GM23338 (cell line): Measurements from ENCODE around the gene DOCK10. TPM values are rescaled to one million over a fixed set of nuclear protein-coding genes. Genes with fewer than 3 reads are reported as not detected.

Experiments used
- ATAC-seq: fragments of 200-7000 bp; cut with Tn5 transposase; 3 replicates; pipeline ENCODE4 v1.9.1; 2020
- DNase-seq: peaks from one replicate; pipeline ENCODE4 v3.0.0-alpha.2; 2015; ENCODE audit warnings: low spot score
- H2AFZ ChIP-seq: fragments of 200-600 bp; sonication (generic); 2 replicates; pipeline ENCODE4 v1.8.0; 2016; ENCODE audit warnings: antibody characterized with exemption, mild to moderate bottlenecking, moderate library complexity
- H3F3A ChIP-seq: fragments of 200-600 bp; sonication (generic); replicated peaks from 2 replicates; pipeline ENCODE4 v1.8.0; 2017; ENCODE audit warnings: antibody characterized with exemption, mixed run types, low read depth
- H3K27ac ChIP-seq: fragments of 200-600 bp; sonication (generic); 2 replicates; pipeline ENCODE4 v1.6.1; 2016; ENCODE audit warnings: low read depth
- H3K27me3 ChIP-seq: fragments of 200-600 bp; sonication (generic); 2 replicates; pipeline ENCODE4 v1.8.0; 2016; ENCODE audit warnings: mild to moderate bottlenecking, mixed run types, moderate library complexity; ENCODE audit not compliant: insufficient read depth
- H3K36me3 ChIP-seq: fragments of 200-600 bp; sonication (generic); 2 replicates; pipeline ENCODE4 v1.8.0; 2016; ENCODE audit warnings: mild to moderate bottlenecking; ENCODE audit not compliant: insufficient read depth
- H3K4me1 ChIP-seq: fragments of 200-600 bp; sonication (generic); 2 replicates; pipeline ENCODE4 v1.8.0; 2016; ENCODE audit warnings: mild to moderate bottlenecking, moderate library complexity; ENCODE audit not compliant: insufficient read depth
- H3K4me2 ChIP-seq: fragments of 200-600 bp; sonication (generic); 2 replicates; pipeline ENCODE4 v1.7.1; 2017; ENCODE audit warnings: mixed run types
- H3K4me3 ChIP-seq: fragments of 200-600 bp; sonication (generic); 2 replicates; pipeline ENCODE4 v1.6.1; 2016; ENCODE audit warnings: mixed run types
- H3K79me2 ChIP-seq: fragments of 200-600 bp; sonication (generic); replicated peaks from 2 replicates; pipeline ENCODE4 v1.8.0; 2017; ENCODE audit warnings: mild to moderate bottlenecking; ENCODE audit not compliant: insufficient read depth
- H3K9me2 ChIP-seq: fragments of 200-600 bp; sonication (generic); 2 replicates; pipeline ENCODE4 v1.8.0; 2017; ENCODE audit not compliant: insufficient read depth
- H4K20me1 ChIP-seq: fragments of 200-600 bp; sonication (generic); replicated peaks from 2 replicates; pipeline ENCODE4 v1.8.0; 2017; ENCODE audit warnings: mild to moderate bottlenecking; ENCODE audit not compliant: insufficient read depth
- H3K27ac Mint-ChIP-seq: 2 replicates; pipeline ENCODE4 v1.8.0; 2020; ENCODE audit warnings: inconsistent platforms, mild to moderate bottlenecking, moderate library complexity, mixed read lengths
- H3K27me3 Mint-ChIP-seq: 3 replicates; pipeline ENCODE4 v1.8.0; 2022; ENCODE audit warnings: low read depth, mild to moderate bottlenecking, moderate library complexity, mixed read lengths, inconsistent platforms; ENCODE audit not compliant: insufficient read depth, poor library complexity
- H3K36me3 Mint-ChIP-seq: 3 replicates; pipeline ENCODE4 v1.8.0; 2021; ENCODE audit warnings: low read depth, mild to moderate bottlenecking, inconsistent platforms, moderate library complexity, mixed read lengths
- H3K4me1 Mint-ChIP-seq: 3 replicates; pipeline ENCODE4 v1.8.0; 2020; ENCODE audit warnings: mild to moderate bottlenecking, inconsistent platforms, mixed read lengths
- H3K4me3 Mint-ChIP-seq: 3 replicates; pipeline ENCODE4 v1.8.0; 2021; ENCODE audit warnings: moderate library complexity, mild to moderate bottlenecking, inconsistent platforms, mixed read lengths
- H3K9me3 Mint-ChIP-seq: 3 replicates; pipeline ENCODE4 v1.8.0; 2020; ENCODE audit warnings: moderate library complexity, mild to moderate bottlenecking, inconsistent platforms, mixed read lengths
- EZH2 ChIP-seq: fragments of 200-600 bp; sonication (generic); IDR thresholded peaks from one replicate; pipeline ENCODE4 v1.8.0; 2017; ENCODE audit warnings: antibody characterized with exemption, mild to moderate bottlenecking, low read depth; ENCODE audit not compliant: unreplicated experiment
- STAT1 ChIP-seq: IDR thresholded peaks from one replicate; pipeline ENCODE4 v1.6.1; 2016; ENCODE audit warnings: antibody characterized with exemption; ENCODE audit not compliant: unreplicated experiment
- ZNF114 ChIP-seq: fragments of 250-450 bp; sonication (Bioruptor Pico); IDR thresholded peaks from 2 replicates; pipeline ENCODE4 v1.5.0; 2020; ENCODE audit warnings: mild to moderate bottlenecking, moderate library complexity
- polyA plus RNA-seq: library from polyadenylated mRNA; unstranded; fragments of >200 nt; fragmentation: Nextera tagmentation; extraction: Ambion mirVana; gene quantifications from 2 replicates; pipeline ENCODE4 v1.2.1, GENCODE V29; 2016
- total RNA-seq: library from RNA; depleted of rRNA; stranded (reverse); fragments of >200 nt; shearing (Covaris generic); gene quantifications from 2 replicates; pipeline ENCODE4 v1.2.3, GENCODE V29; 2014
- TF ChIP-seq, protein P1 (sequence below): fragments of 250-450 bp; sonication (Bioruptor Pico); IDR thresholded peaks from 2 replicates; pipeline ENCODE4 v1.5.0; 2020; ENCODE audit warnings: mild to moderate bottlenecking, moderate library complexity
- TF ChIP-seq, protein P2 (sequence below), 2 experiments: fragments of 200-600 bp in 1 of 2; sonication (generic) in 1 of 2; conservative IDR thresholded peaks; 2 replicates each; pipeline versions ENCODE4 v1.5.1 to v1.6.1; 2016 to 2017; ENCODE audit warnings: antibody characterized with exemption in 2 of 2, low read depth in 2 of 2, mild to moderate bottlenecking in 2 of 2, moderate library complexity in 1 of 2
- TF ChIP-seq, protein P3 (sequence below): IDR thresholded peaks from 2 replicates; pipeline ENCODE4 v1.6.1; 2016; ENCODE audit warnings: antibody characterized with exemption
- TF ChIP-seq, protein P4 (sequence below): IDR thresholded peaks from one replicate; pipeline ENCODE4 v1.6.1; 2018; ENCODE audit warnings: antibody characterized with exemption; ENCODE audit not compliant: unreplicated experiment

DOCK10 gene
- total and polyA plus RNA-seq, 2 experiments from 2014 or later = 1.0 to 1.7 TPM

DNA sequence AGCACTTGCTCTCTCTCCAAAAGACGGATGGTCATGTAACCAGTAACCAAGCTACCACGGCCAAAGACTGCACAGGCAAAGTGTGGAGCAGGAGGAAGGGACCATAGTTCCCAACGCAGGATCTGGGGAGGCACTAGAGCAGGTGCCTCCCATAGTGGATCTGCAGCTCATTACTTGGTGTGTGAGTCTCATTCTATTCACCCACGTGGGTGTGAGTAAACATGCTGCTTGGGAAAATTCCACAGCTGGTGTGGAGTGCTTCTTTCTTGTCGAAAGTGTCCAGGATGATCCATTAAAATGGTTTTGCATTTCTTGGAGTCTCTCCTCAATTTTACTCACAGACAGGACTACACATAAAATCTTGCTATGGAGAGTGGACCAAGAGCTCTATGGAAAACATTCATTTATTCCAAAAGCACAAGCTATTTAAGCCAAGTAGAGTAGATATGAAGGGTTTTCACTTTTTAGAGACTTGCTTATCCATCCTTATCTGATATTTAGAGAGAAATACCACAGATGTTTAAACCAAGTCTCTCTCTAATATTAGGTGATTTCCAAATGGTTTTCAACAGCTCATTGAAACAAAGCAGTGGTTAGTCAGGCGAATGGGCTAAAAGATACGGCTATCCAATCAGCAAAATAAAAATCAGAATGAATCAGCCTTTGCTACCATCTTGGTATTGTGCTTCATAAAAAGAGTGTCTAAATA, 221.8 kb downstream of the DOCK10 start:
- H3K9me2 ChIP-seq = no peaks in the 10 kb centered on the region
- H3K4me2 ChIP-seq = no peak overlapping the region
- no peaks in the 10 kb centered on the region for H3K27me3 ChIP-seq
- no peak overlapping the region for H2AFZ ChIP-seq
- H3K79me2 ChIP-seq = no peaks in the 10 kb centered on the region
- Mint-ChIP-seq H3K36me3 (no peaks in the 10 kb centered on the region), H3K27me3 (peaks cover 2% of the 10 kb centered on the region), H3K4me1 (peaks cover 5% of the 10 kb centered on the region; the same call in 2 of the 3 replicates), H3K4me3 (no peak overlapping the region), H3K9me3 (no peaks in the 10 kb centered on the region; the same call in 2 of the 3 replicates), H3K27ac (no peak overlapping the region)
- H3K4me1 ChIP-seq = no peaks in the 10 kb centered on the region; the same call in 1 of the 2 replicates
- no peaks in the 10 kb centered on the region for H4K20me1 ChIP-seq
- ATAC-seq = no peak
- H3K27ac ChIP-seq = no peak overlapping the region
- no peaks in the 10 kb centered on the region for H3F3A ChIP-seq
- H3K4me3 ChIP-seq = no peak overlapping the region
- no peak for DNase-seq
- H3K36me3 ChIP-seq = no peaks in the 10 kb centered on the region
- TF ChIP-seq ZNF114 (CRISPR knock-in tag) (no peak), STAT1 (no peak), EZH2 (no peak)

DNA sequence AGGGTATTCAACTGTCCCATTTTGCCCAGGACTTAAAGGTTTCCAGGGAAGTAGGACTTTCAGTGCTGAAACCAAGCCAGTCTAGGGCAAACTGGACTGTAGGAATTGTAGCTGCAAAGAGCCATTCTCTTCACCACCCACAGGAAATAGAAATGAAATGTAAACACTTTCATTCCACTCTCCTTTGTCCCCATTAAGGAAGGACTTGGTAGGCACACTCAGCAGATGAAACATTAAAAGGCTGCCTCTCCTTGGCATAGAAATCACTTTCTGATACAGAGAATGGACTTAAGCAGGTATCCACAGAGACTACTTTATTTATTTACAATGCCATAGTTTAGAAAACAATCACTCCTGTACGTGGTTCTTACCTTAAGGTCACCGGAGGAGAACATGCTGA, 223.2 kb downstream of the DOCK10 start:
- H3K4me1 ChIP-seq = no peaks in the 10 kb centered on the region; the same call in 1 of the 2 replicates
- H3K27me3 ChIP-seq = no peaks in the 10 kb centered on the region
- H3K27ac ChIP-seq = no peak overlapping the region
- Mint-ChIP-seq H3K9me3 (no peaks in the 10 kb centered on the region; the same call in 1 of the 3 replicates), H3K4me3 (no peak overlapping the region), H3K27me3 (peaks cover 2% of the 10 kb centered on the region), H3K36me3 (no peaks in the 10 kb centered on the region), H3K27ac (no peak overlapping the region), H3K4me1 (peaks cover 5% of the 10 kb centered on the region; the same call in 2 of the 3 replicates)
- TF ChIP-seq, protein P1, sequence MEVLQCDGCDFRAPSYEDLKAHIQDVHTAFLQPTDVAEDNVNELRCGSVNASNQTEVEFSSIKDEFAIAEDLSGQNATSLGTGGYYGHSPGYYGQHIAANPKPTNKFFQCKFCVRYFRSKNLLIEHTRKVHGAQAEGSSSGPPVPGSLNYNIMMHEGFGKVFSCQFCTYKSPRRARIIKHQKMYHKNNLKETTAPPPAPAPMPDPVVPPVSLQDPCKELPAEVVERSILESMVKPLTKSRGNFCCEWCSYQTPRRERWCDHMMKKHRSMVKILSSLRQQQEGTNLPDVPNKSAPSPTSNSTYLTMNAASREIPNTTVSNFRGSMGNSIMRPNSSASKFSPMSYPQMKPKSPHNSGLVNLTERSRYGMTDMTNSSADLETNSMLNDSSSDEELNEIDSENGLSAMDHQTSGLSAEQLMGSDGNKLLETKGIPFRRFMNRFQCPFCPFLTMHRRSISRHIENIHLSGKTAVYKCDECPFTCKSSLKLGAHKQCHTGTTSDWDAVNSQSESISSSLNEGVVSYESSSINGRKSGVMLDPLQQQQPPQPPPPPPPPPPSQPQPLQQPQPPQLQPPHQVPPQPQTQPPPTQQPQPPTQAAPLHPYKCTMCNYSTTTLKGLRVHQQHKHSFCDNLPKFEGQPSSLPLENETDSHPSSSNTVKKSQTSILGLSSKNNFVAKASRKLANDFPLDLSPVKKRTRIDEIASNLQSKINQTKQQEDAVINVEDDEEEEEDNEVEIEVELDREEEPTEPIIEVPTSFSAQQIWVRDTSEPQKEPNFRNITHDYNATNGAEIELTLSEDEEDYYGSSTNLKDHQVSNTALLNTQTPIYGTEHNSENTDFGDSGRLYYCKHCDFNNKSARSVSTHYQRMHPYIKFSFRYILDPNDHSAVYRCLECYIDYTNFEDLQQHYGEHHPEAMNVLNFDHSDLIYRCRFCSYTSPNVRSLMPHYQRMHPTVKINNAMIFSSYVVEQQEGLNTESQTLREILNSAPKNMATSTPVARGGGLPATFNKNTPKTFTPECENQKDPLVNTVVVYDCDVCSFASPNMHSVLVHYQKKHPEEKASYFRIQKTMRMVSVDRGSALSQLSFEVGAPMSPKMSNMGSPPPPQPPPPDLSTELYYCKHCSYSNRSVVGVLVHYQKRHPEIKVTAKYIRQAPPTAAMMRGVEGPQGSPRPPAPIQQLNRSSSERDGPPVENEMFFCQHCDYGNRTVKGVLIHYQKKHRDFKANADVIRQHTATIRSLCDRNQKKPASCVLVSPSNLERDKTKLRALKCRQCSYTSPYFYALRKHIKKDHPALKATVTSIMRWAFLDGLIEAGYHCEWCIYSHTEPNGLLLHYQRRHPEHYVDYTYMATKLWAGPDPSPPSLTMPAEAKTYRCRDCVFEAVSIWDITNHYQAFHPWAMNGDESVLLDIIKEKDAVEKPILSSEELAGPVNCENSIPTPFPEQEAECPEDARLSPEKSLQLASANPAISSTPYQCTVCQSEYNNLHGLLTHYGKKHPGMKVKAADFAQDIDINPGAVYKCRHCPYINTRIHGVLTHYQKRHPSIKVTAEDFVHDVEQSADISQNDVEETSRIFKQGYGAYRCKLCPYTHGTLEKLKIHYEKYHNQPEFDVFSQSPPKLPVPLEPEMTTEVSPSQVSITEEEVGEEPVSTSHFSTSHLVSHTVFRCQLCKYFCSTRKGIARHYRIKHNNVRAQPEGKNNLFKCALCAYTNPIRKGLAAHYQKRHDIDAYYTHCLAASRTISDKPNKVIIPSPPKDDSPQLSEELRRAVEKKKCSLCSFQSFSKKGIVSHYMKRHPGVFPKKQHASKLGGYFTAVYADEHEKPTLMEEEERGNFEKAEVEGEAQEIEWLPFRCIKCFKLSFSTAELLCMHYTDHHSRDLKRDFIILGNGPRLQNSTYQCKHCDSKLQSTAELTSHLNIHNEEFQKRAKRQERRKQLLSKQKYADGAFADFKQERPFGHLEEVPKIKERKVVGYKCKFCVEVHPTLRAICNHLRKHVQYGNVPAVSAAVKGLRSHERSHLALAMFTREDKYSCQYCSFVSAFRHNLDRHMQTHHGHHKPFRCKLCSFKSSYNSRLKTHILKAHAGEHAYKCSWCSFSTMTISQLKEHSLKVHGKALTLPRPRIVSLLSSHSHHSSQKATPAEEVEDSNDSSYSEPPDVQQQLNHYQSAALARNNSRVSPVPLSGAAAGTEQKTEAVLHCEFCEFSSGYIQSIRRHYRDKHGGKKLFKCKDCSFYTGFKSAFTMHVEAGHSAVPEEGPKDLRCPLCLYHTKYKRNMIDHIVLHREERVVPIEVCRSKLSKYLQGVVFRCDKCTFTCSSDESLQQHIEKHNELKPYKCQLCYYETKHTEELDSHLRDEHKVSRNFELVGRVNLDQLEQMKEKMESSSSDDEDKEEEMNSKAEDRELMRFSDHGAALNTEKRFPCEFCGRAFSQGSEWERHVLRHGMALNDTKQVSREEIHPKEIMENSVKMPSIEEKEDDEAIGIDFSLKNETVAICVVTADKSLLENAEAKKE (CRISPR knock-in tag) = no peak
- TF ChIP-seq, protein P2, sequence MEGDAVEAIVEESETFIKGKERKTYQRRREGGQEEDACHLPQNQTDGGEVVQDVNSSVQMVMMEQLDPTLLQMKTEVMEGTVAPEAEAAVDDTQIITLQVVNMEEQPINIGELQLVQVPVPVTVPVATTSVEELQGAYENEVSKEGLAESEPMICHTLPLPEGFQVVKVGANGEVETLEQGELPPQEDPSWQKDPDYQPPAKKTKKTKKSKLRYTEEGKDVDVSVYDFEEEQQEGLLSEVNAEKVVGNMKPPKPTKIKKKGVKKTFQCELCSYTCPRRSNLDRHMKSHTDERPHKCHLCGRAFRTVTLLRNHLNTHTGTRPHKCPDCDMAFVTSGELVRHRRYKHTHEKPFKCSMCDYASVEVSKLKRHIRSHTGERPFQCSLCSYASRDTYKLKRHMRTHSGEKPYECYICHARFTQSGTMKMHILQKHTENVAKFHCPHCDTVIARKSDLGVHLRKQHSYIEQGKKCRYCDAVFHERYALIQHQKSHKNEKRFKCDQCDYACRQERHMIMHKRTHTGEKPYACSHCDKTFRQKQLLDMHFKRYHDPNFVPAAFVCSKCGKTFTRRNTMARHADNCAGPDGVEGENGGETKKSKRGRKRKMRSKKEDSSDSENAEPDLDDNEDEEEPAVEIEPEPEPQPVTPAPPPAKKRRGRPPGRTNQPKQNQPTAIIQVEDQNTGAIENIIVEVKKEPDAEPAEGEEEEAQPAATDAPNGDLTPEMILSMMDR (conservative IDR thresholded peaks at IDR 0.05; ENCODE audit: low read depth in 2 of 2) = no peak
- TF ChIP-seq, protein P3, sequence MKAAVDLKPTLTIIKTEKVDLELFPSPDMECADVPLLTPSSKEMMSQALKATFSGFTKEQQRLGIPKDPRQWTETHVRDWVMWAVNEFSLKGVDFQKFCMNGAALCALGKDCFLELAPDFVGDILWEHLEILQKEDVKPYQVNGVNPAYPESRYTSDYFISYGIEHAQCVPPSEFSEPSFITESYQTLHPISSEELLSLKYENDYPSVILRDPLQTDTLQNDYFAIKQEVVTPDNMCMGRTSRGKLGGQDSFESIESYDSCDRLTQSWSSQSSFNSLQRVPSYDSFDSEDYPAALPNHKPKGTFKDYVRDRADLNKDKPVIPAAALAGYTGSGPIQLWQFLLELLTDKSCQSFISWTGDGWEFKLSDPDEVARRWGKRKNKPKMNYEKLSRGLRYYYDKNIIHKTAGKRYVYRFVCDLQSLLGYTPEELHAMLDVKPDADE = no peak
- TF ChIP-seq, protein P4, sequence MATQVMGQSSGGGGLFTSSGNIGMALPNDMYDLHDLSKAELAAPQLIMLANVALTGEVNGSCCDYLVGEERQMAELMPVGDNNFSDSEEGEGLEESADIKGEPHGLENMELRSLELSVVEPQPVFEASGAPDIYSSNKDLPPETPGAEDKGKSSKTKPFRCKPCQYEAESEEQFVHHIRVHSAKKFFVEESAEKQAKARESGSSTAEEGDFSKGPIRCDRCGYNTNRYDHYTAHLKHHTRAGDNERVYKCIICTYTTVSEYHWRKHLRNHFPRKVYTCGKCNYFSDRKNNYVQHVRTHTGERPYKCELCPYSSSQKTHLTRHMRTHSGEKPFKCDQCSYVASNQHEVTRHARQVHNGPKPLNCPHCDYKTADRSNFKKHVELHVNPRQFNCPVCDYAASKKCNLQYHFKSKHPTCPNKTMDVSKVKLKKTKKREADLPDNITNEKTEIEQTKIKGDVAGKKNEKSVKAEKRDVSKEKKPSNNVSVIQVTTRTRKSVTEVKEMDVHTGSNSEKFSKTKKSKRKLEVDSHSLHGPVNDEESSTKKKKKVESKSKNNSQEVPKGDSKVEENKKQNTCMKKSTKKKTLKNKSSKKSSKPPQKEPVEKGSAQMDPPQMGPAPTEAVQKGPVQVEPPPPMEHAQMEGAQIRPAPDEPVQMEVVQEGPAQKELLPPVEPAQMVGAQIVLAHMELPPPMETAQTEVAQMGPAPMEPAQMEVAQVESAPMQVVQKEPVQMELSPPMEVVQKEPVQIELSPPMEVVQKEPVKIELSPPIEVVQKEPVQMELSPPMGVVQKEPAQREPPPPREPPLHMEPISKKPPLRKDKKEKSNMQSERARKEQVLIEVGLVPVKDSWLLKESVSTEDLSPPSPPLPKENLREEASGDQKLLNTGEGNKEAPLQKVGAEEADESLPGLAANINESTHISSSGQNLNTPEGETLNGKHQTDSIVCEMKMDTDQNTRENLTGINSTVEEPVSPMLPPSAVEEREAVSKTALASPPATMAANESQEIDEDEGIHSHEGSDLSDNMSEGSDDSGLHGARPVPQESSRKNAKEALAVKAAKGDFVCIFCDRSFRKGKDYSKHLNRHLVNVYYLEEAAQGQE = no peak
- DNase-seq = no peak
- H4K20me1 ChIP-seq = no peaks in the 10 kb centered on the region
- no peak overlapping the region for H3K4me3 ChIP-seq
- H3F3A ChIP-seq = no peaks in the 10 kb centered on the region
- no peaks in the 10 kb centered on the region for H3K36me3 ChIP-seq
- no peak overlapping the region for H3K4me2 ChIP-seq
- no peaks in the 10 kb centered on the region for H3K9me2 ChIP-seq
- ATAC-seq = no peak
- no peak overlapping the region for H2AFZ ChIP-seq
- H3K79me2 ChIP-seq = no peaks in the 10 kb centered on the region
